ENCODE results near the gene PTPRM. TPM values are rescaled to one million over a fixed set of nuclear protein-coding genes. Genes with fewer than 3 reads are reported as not detected.

PTPRM gene
- total RNA-seq, 1 experiment from 2014 or later: 6.2 TPM

GRCh38 chr18:8095947-8096570 is 528.9 kb downstream of the PTPRM start:
- no peak overlapping the region for H3K4ac ChIP-seq (ENCODE audit: low read depth, low read length)
- no peak overlapping the region for H3K14ac ChIP-seq (ENCODE audit: insufficient read depth, low read length)
- H3K36me3 Mint-ChIP-seq (ENCODE audit: insufficient read depth in 1 of 3, low read depth in 3 of 3): no peaks in the 10 kb centered on the region
- H2AK5ac ChIP-seq (ENCODE audit: insufficient read length, low read length): no peak overlapping the region
- no peak overlapping the region for H3K18ac ChIP-seq (ENCODE audit: insufficient read length, low read depth, low read length)
- no peaks in the 10 kb centered on the region for H3K4me1 Mint-ChIP-seq
- H2AFZ ChIP-seq (ENCODE audit: low read length): no peak overlapping the region
- no peaks in the 10 kb centered on the region for H3K4me1 ChIP-seq (ENCODE audit: insufficient read depth, low read length)
- H3K9me3 ChIP-seq (ENCODE audit: control insufficient read depth, low read depth, low read length): no peaks in the 10 kb centered on the region
- H3K27ac ChIP-seq (ENCODE audit: insufficient read length, low read depth, low read length): no peak overlapping the region
- H2BK5ac ChIP-seq (ENCODE audit: insufficient read length, low read length): no peak overlapping the region
- H3K79me2 ChIP-seq (ENCODE audit: insufficient read depth, low read length): no peaks in the 10 kb centered on the region
- no peaks in the 10 kb centered on the region for H4K20me1 ChIP-seq (ENCODE audit: control insufficient read depth, insufficient read depth, insufficient read length)
- H2BK20ac ChIP-seq (ENCODE audit: low read depth, low read length, poor library complexity, severe bottlenecking): no peak overlapping the region
- TF ChIP-seq, protein P1, sequence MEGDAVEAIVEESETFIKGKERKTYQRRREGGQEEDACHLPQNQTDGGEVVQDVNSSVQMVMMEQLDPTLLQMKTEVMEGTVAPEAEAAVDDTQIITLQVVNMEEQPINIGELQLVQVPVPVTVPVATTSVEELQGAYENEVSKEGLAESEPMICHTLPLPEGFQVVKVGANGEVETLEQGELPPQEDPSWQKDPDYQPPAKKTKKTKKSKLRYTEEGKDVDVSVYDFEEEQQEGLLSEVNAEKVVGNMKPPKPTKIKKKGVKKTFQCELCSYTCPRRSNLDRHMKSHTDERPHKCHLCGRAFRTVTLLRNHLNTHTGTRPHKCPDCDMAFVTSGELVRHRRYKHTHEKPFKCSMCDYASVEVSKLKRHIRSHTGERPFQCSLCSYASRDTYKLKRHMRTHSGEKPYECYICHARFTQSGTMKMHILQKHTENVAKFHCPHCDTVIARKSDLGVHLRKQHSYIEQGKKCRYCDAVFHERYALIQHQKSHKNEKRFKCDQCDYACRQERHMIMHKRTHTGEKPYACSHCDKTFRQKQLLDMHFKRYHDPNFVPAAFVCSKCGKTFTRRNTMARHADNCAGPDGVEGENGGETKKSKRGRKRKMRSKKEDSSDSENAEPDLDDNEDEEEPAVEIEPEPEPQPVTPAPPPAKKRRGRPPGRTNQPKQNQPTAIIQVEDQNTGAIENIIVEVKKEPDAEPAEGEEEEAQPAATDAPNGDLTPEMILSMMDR (conservative IDR thresholded peaks at IDR 0.05): no peak
- no peak overlapping the region for H2BK12ac ChIP-seq (ENCODE audit: insufficient read length, low read depth, low read length)
- H3K9me3 Mint-ChIP-seq: no peaks in the 10 kb centered on the region
- no peak overlapping the region for H3K27ac Mint-ChIP-seq
- no peaks in the 10 kb centered on the region for H3K27me3 Mint-ChIP-seq (ENCODE audit: low read depth)
- H3K56ac ChIP-seq (ENCODE audit: insufficient read length, low read depth, low read length): no peak overlapping the region
- H3K9ac ChIP-seq (ENCODE audit: extremely low read depth, insufficient read length, low read length): no peak overlapping the region
- no peak overlapping the region for H3K4me2 ChIP-seq (ENCODE audit: insufficient read depth, insufficient read length, low read length)
- no peak overlapping the region for H3K4me3 Mint-ChIP-seq
- no peak overlapping the region for H4K8ac ChIP-seq (replicated peaks; ENCODE audit: insufficient read length, low read depth, low read length)
- WGBS (ENCODE audit: extremely low coverage, insufficient read length, low lambda C conversion rate): no CpG with 5 or more reads among the region's 10 CpGs
- H3K23me2 ChIP-seq (ENCODE audit: insufficient read length, low read depth, low read length, poor library complexity, severe bottlenecking): no peaks in the 10 kb centered on the region
- no peak for DNase-seq
- no peak overlapping the region for H2BK120ac ChIP-seq (ENCODE audit: low read depth, low read length, poor library complexity, severe bottlenecking)
- no peak overlapping the region for H3T11ph ChIP-seq (ENCODE audit: low read length)
- no peak overlapping the region for H4K5ac ChIP-seq (ENCODE audit: insufficient read length, low read depth, low read length)
- no peak overlapping the region for H4K91ac ChIP-seq (ENCODE audit: insufficient read length, low read depth, low read length)
- H2BK15ac ChIP-seq (ENCODE audit: low read depth, low read length): no peak overlapping the region
- no peaks in the 10 kb centered on the region for H3K79me1 ChIP-seq (ENCODE audit: insufficient read depth, low read depth, low read length, poor library complexity, severe bottlenecking)
- H3K23ac ChIP-seq (ENCODE audit: insufficient read length, low read depth, low read length): no peak overlapping the region
- H3K27me3 ChIP-seq (ENCODE audit: insufficient read depth, low read length): no peaks in the 10 kb centered on the region
